HG03139 (cell line): Measurements from ENCODE around the gene KCNMA1.
"Not testable (repeated sequence)": the region's sequence is repeated elsewhere in the genome, so short reads cannot be mapped to it uniquely, and the experiment has no call there.

Experiments used
- ATAC-seq: cut with Tn5 transposase; IDR thresholded peaks from one replicate; pipeline ENCODE4 v1.9.1; 2021; ENCODE audit not compliant: unreplicated experiment

The KCNMA1 gene

DNA sequence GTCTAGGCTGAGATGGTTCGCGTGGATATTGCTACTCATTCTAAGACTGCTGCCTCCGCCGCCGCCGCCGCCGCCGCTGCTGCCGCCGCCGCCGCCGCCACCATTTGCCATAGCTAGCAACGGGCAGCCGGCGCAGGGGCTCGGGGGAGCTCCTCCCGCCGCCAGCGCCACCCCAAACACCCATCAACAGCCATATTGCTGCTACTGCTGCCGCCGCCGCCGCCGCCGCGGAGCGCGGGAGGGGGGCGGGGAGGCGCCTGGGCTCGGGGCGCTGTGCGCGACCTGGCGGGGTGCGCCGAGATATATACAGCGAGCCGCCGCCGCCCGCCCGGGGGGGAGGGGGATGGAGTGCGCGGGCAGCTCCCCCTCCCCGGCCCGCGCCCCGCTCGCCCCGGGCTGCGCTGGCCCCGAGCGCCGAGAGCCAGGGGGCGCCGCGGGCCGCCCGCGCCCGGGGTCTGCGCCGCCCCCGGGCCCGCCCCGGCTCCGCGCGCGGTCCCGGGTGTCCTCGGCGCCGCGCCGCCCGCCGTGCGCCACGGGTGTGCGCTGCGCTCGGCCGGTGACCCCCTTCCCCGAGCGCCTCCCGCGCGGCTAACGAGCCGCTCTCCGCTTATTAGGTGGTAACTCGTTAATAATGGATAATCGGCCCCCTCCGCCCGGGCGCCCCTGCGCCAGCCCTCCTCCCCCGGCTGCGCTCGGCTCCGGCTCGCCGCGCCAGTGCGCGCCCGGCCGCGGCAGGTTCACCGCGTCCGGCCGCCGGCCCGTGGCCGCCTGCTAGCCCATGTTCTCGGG is at the start of gene KCNMA1:
TSS of gene KCNMA1 (minus strand) at position 277 of the 789 bp plus-strand sequence.
- no peak for ATAC-seq

DNA sequence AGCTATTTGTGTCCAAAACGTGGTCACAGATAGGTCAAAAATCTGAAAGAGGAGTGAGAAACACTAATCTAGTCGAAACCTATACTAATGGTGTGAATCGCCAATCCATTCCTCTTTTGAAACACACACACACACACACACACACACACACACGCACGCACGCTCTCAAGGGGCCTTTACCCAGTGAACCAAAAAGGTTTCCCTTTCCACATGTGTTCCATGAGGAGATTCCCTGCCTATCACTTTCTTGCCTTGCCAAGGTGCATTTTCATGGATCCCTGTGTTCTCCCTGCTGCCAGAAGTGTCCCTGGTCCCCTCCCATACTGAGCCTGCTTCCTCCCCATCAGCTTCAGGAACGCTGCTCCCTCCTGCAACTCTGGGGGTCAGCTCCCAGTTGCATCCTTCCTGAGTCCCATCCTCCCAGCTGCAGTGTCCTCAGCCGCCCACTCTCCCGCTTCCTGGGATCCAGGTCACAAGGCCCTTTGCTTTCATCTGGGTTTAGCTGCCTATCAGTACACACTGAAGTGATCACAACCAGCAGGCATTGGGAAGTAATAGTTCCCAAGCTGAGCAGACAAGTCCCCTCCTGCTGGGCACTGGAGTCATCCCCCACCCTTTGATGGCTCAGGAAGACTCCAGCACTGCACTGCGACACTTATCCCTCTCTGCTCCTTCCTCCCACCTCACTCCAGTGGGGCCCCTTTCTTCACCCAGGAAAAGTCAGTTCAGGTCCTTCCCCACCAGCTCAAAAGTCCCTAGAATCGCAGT is 49.2 kb upstream of the KCNMA1 start:
- no peak for ATAC-seq

DNA sequence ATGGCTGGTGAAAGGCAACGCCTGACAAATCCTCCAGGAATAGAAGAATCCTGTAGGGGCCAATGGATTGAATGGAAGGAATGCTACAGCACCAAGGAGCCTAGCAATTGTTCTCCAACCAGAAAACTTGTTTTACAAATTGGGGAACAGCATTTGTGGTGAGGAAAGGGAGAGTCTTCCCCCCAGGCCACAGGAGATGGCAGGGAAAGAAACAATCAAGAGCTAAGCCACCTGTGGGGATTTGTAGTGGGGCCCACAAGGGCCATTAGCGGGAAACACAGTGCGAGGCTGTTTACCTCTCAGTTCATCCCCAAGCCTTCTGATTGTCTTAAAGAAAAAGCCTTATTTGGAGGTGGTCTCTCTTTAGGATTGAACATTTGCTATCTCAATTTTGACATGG is 48.5 kb upstream of the KCNMA1 start:
- ATAC-seq, result no peak

DNA sequence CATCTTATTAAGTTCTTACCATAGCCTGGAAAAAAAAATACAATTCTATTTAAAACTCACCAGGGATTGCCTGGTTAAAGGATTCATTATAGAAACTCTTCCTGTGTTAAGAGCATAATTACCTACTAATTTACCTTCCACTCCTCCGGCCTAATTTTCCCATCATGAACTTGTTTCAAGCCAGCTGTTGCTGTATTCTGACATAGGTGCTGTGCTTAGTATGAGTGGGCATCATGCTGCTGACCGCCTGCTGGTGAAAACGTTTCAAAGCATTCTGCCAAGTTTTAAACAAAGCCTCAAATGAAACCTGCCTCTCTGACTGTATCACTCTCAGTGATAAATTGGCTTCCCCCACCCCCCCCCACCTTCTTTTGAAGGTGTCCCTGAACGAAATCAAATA is 47.8 kb upstream of the KCNMA1 start:
- no peak for ATAC-seq

DNA sequence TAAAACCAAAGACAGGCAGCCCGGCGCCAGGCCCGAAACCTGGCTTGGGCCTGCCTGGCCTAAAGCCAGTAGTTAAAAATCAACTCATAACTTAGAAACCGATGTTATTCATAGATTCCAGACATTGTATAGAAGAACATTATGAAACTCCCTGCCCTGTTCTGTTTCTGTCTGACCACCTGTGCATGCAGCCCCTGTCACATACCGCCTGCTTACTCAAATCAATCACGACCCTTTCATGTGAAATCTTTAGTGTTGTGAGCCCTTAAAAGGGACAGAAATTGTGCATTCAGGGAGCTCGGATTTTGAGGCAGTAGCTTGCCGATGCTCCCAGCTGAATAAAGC is 45.5 kb upstream of the KCNMA1 start:
- not testable (repeated sequence) for ATAC-seq

GRCh38 chr10:77682393-77683087 is 44.9 kb upstream of the KCNMA1 start:
- no peak for ATAC-seq

- ATAC-seq, result no peak
Observed at GRCh38 chr10:77681839-77682238, 44.2 kb upstream of the KCNMA1 start.

DNA sequence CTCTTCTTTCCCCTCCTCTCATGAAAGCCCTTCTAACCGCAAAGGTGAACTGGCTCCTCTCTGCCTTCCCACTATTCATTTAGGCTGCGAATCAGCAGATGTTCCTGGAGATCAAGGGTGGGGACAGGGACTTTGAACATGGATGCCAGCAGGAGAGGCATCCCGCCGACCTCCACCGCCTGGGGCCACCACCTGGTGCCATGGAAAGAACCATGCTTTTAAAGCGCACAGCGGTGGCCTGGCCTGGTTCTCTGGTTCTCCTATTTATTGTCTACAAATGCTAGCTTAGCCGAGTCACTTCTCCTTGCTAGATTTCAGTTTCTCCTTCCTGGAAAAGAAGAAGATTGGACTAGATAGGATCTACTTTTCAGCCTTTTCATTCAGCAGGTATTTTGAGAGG is 43.2 kb upstream of the KCNMA1 start:
- ATAC-seq, result no peak

DNA sequence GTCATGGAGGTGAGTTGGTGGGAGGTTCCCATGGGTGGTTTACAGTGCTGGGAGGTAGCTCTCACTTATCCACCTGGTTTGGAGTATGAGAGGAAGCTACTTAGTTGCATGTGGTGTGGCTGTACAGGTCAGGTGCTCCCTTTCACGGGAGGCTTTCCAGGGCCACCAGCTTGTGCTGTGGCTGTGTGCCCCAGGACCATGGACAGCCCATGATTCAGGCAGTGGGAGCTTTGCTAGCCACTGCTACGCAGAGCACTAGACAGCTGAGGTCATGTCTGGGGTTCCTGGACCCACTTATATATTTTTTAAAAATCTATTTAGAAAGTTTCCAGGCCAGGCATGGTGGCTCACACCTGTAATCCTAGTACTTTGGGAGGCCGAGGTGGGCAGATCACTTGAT is 42.5 kb upstream of the KCNMA1 start:
- ATAC-seq, result no peak

GRCh38 chr10:77679217-77679616 is 41.6 kb upstream of the KCNMA1 start:
- no peak for ATAC-seq

DNA sequence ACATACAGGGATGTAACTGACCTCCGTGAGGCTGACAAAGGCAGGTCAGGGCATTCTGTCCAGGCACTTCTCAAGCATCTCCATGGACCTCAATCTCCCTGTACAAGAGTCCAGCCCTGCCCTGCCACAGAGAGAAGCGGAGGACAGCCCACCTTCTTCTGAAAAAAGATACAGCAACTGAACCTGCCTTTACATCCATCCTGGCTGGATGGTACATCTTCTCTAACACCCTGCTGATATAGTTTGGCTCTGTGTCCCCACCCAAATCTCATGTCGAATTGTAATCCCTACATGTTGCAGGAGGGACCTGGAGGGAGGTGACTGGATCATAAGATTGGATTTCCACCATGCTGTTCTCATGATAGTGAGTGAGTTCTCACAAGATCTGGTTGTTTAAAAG is 40.5 kb upstream of the KCNMA1 start:
- no peak for ATAC-seq

GRCh38 chr10:77675347-77675746 is 37.7 kb upstream of the KCNMA1 start:
- no peak for ATAC-seq

DNA sequence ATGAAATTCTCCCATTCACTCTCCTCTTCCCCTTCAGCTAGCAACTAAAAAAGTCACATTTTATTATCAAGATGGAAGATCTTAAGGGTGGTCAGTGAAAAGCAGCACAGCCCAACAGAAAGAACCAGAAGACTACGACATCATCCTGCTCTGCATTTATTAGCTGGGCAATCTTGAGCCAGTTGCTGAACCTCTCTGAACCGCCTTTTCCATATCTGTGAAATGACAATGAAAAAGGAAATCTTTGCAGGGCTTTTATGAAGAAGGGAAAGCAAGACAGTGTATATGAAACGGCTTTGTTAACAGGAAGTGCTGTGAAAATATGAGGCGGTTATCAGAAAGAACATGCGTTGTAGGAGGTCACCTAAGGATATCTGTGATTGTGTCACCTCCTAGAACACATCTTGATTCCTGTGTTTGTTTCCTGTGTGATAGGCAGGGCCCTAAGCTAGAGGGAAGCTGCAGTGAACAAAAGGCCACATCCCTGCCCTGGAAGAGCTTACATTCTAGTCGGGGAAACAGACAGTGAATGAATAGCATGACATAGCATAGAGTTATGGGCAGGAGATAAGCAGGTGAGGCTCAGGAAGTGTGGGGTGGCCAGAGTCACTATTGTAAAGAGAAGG is 36.0 kb upstream of the KCNMA1 start:
- ATAC-seq, result no peak

DNA sequence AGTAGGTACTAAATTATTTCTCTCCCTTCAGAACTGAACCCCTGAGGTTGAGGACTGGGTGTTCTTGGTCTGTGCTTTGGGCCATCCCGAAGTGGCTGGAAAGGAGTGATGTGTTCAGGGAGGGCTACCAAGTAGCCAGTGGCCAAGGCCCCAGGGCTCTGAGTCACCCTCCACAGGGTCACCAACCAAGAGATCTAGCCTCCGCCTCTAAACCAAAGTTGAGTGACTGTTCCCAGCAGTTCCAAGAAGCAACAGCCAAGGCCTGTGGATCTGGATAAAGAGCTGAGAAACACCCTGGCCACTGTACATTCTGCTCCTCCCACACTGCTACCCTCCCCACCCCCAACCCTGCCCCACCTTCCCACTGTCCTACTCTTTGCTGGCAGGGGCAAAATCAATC is 35.5 kb upstream of the KCNMA1 start:
- ATAC-seq, result no peak

GRCh38 chr10:77671594-77672252 is 34.1 kb upstream of the KCNMA1 start:
- ATAC-seq, result no peak

GRCh38 chr10:77670817-77671443 is 33.3 kb upstream of the KCNMA1 start:
- ATAC-seq, result no peak

DNA sequence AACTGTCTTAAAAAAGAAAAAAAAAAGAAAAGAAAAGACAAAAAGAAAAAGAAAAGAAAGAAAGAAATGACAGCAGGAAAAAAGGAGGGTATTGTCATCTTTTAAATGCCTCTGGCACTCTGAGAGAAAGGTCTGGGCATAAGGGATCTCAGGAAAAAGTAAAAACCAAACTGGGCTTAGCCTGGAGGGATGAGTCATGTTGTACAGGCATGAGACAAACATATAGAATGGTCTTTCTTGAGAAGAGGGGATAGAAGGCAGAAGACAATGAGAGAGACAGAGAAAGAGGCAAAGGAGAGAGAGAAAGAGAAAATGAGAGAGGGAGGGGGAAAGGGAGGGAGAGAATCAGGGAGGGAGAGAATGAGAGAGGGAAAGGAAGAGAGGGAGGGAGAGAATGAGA is 32.3 kb upstream of the KCNMA1 start:
- no peak for ATAC-seq

- no peak for ATAC-seq
Observed at GRCh38 chr10:77667426-77668324, 30.1 kb upstream of the KCNMA1 start.

- ATAC-seq, result no peak
Observed at GRCh38 chr10:77666821-77667220, 29.2 kb upstream of the KCNMA1 start.
